NCI-H446 treated with DMSO at 0.1 percent for 48 hours (cell line): Measurements from ENCODE around the gene PLA1A.
"Not testable (repeated sequence)": the region's sequence is repeated elsewhere in the genome, so short reads cannot be mapped to it uniquely, and the experiment has no call there.

Source experiments
- DNase-seq: peaks from one replicate; lab custom pipeline; 2025; lab: John Stamatoyannopoulos, UW

PLA1A gene

GRCh38 chr3:119663885-119664284, 66.2 kb downstream of the PLA1A start:
- no peak for DNase-seq

- DNase-seq = no peak
These were observed 66.7 kb downstream of the PLA1A start for GRCh38 chr3:119664370-119664769.

- no peak for DNase-seq
These were observed 67.2 kb downstream of the PLA1A start for GRCh38 chr3:119664850-119665379.

GRCh38 chr3:119665954-119666559, 68.4 kb downstream of the PLA1A start:
- no peak for DNase-seq

GRCh38 chr3:119669906-119670570, 72.4 kb downstream of the PLA1A start:
- DNase-seq = no peak

- no peak for DNase-seq
These were observed 75.1 kb downstream of the PLA1A start for GRCh38 chr3:119672776-119673175.

- DNase-seq = no peak
These were observed 76.2 kb downstream of the PLA1A start for GRCh38 chr3:119673875-119674274.

- no peak for DNase-seq
These were observed 77.6 kb downstream of the PLA1A start for GRCh38 chr3:119675188-119675874.

GRCh38 chr3:119676020-119676419, 78.3 kb downstream of the PLA1A start:
- DNase-seq = no peak

GRCh38 chr3:119676771-119677640, 79.3 kb downstream of the PLA1A start, which contains the start of gene COX17:
Gene COX17 (minus strand): TSS chr3:119677406. CDS start chr3:119677310, 96 bp downstream.
- DNase-seq = peak; percentile 97

- no peak for DNase-seq
These were observed 79.9 kb downstream of the PLA1A start for GRCh38 chr3:119677641-119677934.

GRCh38 chr3:119678209-119678608, 80.5 kb downstream of the PLA1A start:
- not testable (repeated sequence) for DNase-seq
